CD4-positive, alpha-beta T cell treated with Interleukin-4 for 1 hour (primary cell): ENCODE measurements around the gene CDH1.
"Not testable (repeated sequence)": the region's sequence is repeated elsewhere in the genome, so short reads cannot be mapped to it uniquely, and the experiment has no call there.

Source experiments
- DNase-seq, 2 donors: peaks; one replicate each; pipeline ENCODE4 v3.0.0-alpha.2; 2020 to 2022

Gene CDH1

GRCh38 chr16:68737046-68737729 lies at the start of gene CDH1:
TSS of gene CDH1 (plus strand) at chr16:68737292. CDS start at chr16:68737416, 124 bp downstream.
- DNase-seq = peak; percentile 15 to 21

GRCh38 chr16:68689921-68690320 lies 47.2 kb upstream of the CDH1 start:
- no peak for DNase-seq

- DNase-seq = no peak
Observed at GRCh38 chr16:68695575-68695974, 41.5 kb upstream of the CDH1 start.

- DNase-seq = no peak
Observed at GRCh38 chr16:68696514-68696913, 40.6 kb upstream of the CDH1 start.

- no peak for DNase-seq
Observed at GRCh38 chr16:68698091-68698490, 39.0 kb upstream of the CDH1 start.

GRCh38 chr16:68700120-68700519 lies 37.0 kb upstream of the CDH1 start:
- no peak for DNase-seq

- no peak for DNase-seq
Observed at GRCh38 chr16:68700831-68701230, 36.3 kb upstream of the CDH1 start.

GRCh38 chr16:68704232-68704867 lies 32.7 kb upstream of the CDH1 start:
- DNase-seq = peak; percentile 49 to 54

- no peak for DNase-seq
Observed at GRCh38 chr16:68707340-68708152, 29.5 kb upstream of the CDH1 start.

GRCh38 chr16:68710211-68710610 lies 26.9 kb upstream of the CDH1 start:
- no peak for DNase-seq

- peak; percentile 21 to 64 for DNase-seq
Observed at GRCh38 chr16:68711421-68712139, 25.5 kb upstream of the CDH1 start.

- no peak for DNase-seq
Observed at GRCh38 chr16:68713361-68713760, 23.7 kb upstream of the CDH1 start.

- DNase-seq = no peak
Observed at GRCh38 chr16:68715471-68715870, 21.6 kb upstream of the CDH1 start.

GRCh38 chr16:68716516-68716915 lies 20.6 kb upstream of the CDH1 start:
- DNase-seq = not testable (repeated sequence)

GRCh38 chr16:68717684-68718083 lies 19.4 kb upstream of the CDH1 start:
- DNase-seq = no peak

GRCh38 chr16:68718590-68718989 lies 18.5 kb upstream of the CDH1 start:
- DNase-seq = no peak

GRCh38 chr16:68719993-68720489 lies 17.1 kb upstream of the CDH1 start:
- no peak for DNase-seq

GRCh38 chr16:68722119-68723024 lies 14.7 kb upstream of the CDH1 start:
- DNase-seq = no peak

GRCh38 chr16:68724797-68725196 lies 12.3 kb upstream of the CDH1 start:
- no peak for DNase-seq

GRCh38 chr16:68728523-68728922 lies 8.6 kb upstream of the CDH1 start:
- no peak for DNase-seq

- DNase-seq = no peak
Observed at GRCh38 chr16:68731637-68732036, 5.5 kb upstream of the CDH1 start.
